Measurements from ENCODE around the gene CCL28. TPM values are rescaled to one million over a fixed set of nuclear protein-coding genes. Genes with fewer than 3 reads are reported as not detected.

CCL28 gene
- total and polyA plus RNA-seq, 9 of the 15 experiments (the other 6 are each of a cell fraction or from before 2014, with no cell fraction given), result not detected

GRCh38 chr5:43367909-43368669 is 44.1 kb downstream of the CCL28 start (continued):
- TF ChIP-seq ZNF592 (IDR thresholded peaks at IDR 0.05) (no peak), ZNF12 (CRISPR knock-in tag; IDR thresholded peaks at IDR 0.05) (no peak), CREB5 (CRISPR knock-in tag; IDR thresholded peaks at IDR 0.05) (no peak), HCFC1 (IDR thresholded peaks at IDR 0.05; ENCODE audit: low read depth, low read length) (no peak), NRF1 (conservative IDR thresholded peaks at IDR 0.05 in 1 of 2, IDR thresholded peaks at IDR 0.05 in 1 of 2) (no peak), SNRNP70 (optimal IDR thresholded peaks at IDR 0.05; ENCODE audit: low read depth, low read length) (no peak), MTF1 (CRISPR knock-in tag; IDR thresholded peaks at IDR 0.05; ENCODE audit: borderline replicate concordance) (no peak), USF2 (CRISPR knock-in tag; IDR thresholded peaks at IDR 0.05) (peak; percentile 78), HES1 (IDR thresholded peaks at IDR 0.05; ENCODE audit: low read depth) (no peak), PKNOX1 (IDR thresholded peaks at IDR 0.05) (no peak), RBM34 (IDR thresholded peaks at IDR 0.05; ENCODE audit: borderline replicate concordance, insufficient read depth, low read length) (no peak), SIRT6 (IDR thresholded peaks at IDR 0.05; ENCODE audit: low read depth, low read length) (no peak), ZNF57 (CRISPR knock-in tag; IDR thresholded peaks at IDR 0.05) (no peak), ZNF232 (CRISPR knock-in tag; IDR thresholded peaks at IDR 0.05) (no peak), ZBTB11 (CRISPR knock-in tag; IDR thresholded peaks at IDR 0.05) (no peak)
